Activated naive CD8-positive, alpha-beta T cell treated with anti-CD3 and anti-CD28 coated beads, Interleukin-2, amount 10 ng/mL, durations not matched to agents 7 days and 5 days (primary cell): ENCODE measurements around the gene SEPTIN1. TPM values are rescaled to one million over a fixed set of nuclear protein-coding genes. Genes with fewer than 3 reads are reported as not detected.

Experiments
- total RNA-seq, 2 experiments: library from RNA; stranded (reverse); gene quantifications; one replicate each; pipeline ENCODE4 v1.2.3, GENCODE V29; 2021

The SEPTIN1 gene
- total RNA-seq, 2 experiments from 2014 or later, result 293 to 318 TPM

Other genes with a start within 250 kb of the SEPTIN1 start
- 1,000 to 10,000 TPM; 1,426 to 1,488 TPM for gene CORO1A, start 199.0 kb downstream of the SEPTIN1 start, total RNA-seq
- gene BOLA2B, start 188.9 kb downstream of the SEPTIN1 start, total RNA-seq, result 100 to 1,000 TPM; 122 to 145 TPM
- 100 to 1,000 TPM in 1 of 2 experiments, 10 to 100 TPM in 1; 59.7 to 121 TPM for gene SLX1A, start 188.7 kb downstream of the SEPTIN1 start, total RNA-seq
- 10 to 100 TPM; 31.8 to 32.3 TPM for gene SULT1A3, start 183.3 kb downstream of the SEPTIN1 start, total RNA-seq
- 10 to 100 TPM; 19.0 to 30.7 TPM for gene NPIPB13, start 134.1 kb downstream of the SEPTIN1 start, total RNA-seq
- gene CD2BP2, start 27.3 kb downstream of the SEPTIN1 start, total RNA-seq, result 10 to 100 TPM; 71.3 to 72.5 TPM
- gene TBC1D10B, start 12.1 kb downstream of the SEPTIN1 start, total RNA-seq, result 10 to 100 TPM; 63.6 to 69.8 TPM
- 1 to 10 TPM in 1 of 2 experiments, not detected in 1; 1.7 TPM for gene MYL11, start 7.8 kb downstream of the SEPTIN1 start, total RNA-seq
- 10 to 100 TPM; 14.4 to 15.5 TPM for gene ZNF48, start 12.9 kb upstream of the SEPTIN1 start, total RNA-seq
- gene ZNF771, start 25.0 kb upstream of the SEPTIN1 start, total RNA-seq, result 1 to 10 TPM; 4.8 to 5.6 TPM
- 10 to 100 TPM; 52.2 to 52.8 TPM for gene DCTPP1, start 47.5 kb upstream of the SEPTIN1 start, total RNA-seq
- 10 to 100 TPM; 59.4 to 59.8 TPM for gene SEPHS2, start 63.3 kb upstream of the SEPTIN1 start, total RNA-seq
- gene ITGAL, start 90.2 kb upstream of the SEPTIN1 start, total RNA-seq, result 100 to 1,000 TPM; 662 to 664 TPM
- gene ZNF768, start 144.0 kb upstream of the SEPTIN1 start, total RNA-seq, result 1 to 10 TPM; 7.4 to 8.1 TPM
- 10 to 100 TPM; 11.9 to 12.5 TPM for gene ZNF747, start 152.3 kb upstream of the SEPTIN1 start, total RNA-seq
- 10 to 100 TPM; 20.9 to 23.3 TPM for gene ZNF764, start 175.8 kb upstream of the SEPTIN1 start, total RNA-seq
- 10 to 100 TPM; 17.8 to 18.3 TPM for gene ZNF688, start 189.2 kb upstream of the SEPTIN1 start, total RNA-seq
- 10 to 100 TPM; 22.3 to 24.8 TPM for gene ZNF785, start 203.1 kb upstream of the SEPTIN1 start, total RNA-seq
- gene ZNF689, start 227.8 kb upstream of the SEPTIN1 start, total RNA-seq, result 10 to 100 TPM; 12.7 to 14.4 TPM